Endometrium (tissue), 2 donors: ENCODE data around the gene SLC17A9.

Experiments used
- FAIRE-seq: peaks from 2 replicates; lab custom pipeline; 2012; peaks lifted over from hg19 to GRCh38; lab: Jason Lieb, UNC
- donor health status: control.
- donor health status: control.

The SLC17A9 gene

DNA sequence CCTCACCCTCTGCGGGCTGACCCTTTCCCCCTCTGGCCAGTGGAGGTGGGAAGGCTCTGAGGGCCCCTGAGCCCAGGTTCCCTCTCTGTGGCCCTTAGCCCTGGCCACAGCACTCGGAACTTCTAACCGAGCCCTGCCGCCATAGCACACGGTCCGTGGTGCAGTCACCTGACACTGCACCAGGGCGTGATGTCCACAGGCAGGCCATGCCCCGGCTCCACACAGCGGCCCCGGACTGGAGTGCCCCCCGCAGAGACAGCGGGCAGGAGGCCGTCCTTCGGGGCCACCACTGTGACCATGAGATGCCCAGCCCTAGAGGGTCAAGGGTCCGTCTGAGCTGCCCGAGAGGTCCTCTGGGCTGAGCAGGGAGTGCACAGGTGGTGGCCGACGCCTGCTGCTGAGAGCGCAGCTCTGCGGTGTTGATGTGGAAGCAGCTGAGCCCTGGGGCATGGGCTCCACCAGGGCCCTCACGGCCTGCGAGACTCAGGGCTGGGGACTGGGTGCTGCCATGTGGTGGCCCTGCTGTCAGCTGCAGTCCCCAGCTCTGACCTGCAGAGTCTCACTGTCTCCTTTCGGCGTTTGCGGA is 65.4 kb downstream of the SLC17A9 start:
- FAIRE-seq = no peak
